Measurements from ENCODE around the gene UCK1. TPM values are rescaled to one million over a fixed set of nuclear protein-coding genes. Genes with fewer than 3 reads are reported as not detected.

UCK1 gene
- total and polyA plus RNA-seq, 2 of the 13 experiments (the other 11 are each of a cell fraction or from before 2014, with no cell fraction given): 11.0 to 24.1 TPM

DNA sequence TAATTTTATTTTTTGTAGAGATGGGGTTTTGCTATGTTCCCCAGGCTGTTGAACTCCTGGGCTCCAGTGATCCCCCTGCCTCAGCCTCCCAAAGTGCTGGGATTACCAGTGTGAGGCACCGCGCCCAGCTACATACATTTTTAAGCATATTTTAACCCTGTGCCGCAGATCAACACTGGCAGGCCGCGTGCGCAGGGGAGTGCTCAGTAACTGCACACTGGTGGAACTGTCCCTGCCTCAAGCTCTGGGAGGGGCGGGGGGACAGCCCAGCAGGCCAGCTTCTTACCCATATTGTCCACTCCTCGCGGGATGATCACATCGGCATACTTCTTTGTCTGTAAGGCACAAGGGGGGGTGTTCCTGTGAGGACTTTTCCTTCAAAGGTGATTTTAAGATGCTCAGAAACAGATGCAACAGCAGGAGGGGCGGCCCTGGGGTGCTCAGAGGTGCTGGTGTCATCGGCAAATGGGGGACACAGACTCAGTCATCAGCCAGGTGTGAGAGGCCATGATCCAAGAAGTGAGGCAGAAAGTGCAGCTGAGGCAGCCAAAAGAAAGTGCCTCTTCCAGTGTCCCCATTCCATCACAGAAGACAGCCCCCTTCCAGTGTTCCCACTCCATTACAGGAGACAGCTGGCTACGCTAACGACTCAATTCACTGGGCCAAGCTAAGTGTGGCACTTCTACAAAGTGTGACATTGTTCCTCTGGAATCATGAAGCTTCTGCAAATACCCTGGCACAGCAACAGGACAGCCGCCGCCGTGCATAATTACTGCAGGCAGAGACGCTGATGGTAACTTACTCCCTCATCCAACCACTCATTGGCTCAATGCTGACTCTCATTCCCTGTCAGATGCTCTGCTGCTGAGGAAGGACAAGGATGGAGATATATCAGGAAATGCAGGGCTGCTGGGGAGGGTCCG is 5.2 kb downstream of the UCK1 start (continued):
- TF ChIP-seq PAF1 (CRISPR knock-in tag; IDR thresholded peaks at IDR 0.05): no peak

DNA sequence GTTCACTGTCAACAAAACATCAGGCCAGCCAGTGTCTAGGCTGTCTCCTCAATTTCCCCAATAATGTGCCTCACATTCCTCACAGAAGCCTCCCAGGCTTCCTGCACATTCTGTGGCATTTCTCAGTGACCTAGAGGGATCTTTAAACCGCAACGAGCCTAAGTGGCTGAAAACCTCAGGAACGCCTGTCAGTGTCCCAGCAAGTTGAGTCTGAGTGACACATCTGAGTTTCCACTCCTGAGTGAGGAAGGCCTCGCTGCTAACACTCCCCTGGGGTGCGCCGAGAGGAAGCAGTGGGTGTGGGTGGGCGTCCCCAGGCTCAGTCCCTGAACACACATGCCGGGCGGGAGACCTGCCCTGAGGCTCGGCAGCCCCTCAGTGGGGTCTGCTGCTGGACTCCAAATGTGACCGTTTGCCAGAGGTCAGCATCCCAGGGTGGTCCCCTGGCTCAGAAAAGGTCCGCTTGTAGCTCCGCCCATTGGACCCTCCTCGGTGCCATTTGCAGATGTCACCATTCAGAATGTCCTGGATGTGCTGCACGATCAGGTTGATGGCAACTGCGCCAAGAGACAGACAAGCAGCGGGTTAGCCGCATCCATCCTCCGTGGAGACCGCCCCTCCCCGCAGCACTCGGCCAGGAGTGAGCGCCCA is 6.3 kb downstream of the UCK1 start:
- Histone ChIP-seq H3K4me2 (ENCODE audit: low read depth, low read length) (no peak overlapping the region), H3K9ac (ENCODE audit: insufficient read depth, low read depth, low read length) (no peak overlapping the region), H3K4me3 (replicated peaks in 1 of 3; ENCODE audit: insufficient read depth in 1 of 3, low read depth in 2 of 3, low read length in 3 of 3) (no peak overlapping the region), H3K4me1 (ENCODE audit: insufficient read depth, low read length) (peaks cover 5% of the 10 kb centered on the region), H4K20me1 (ENCODE audit: insufficient read depth, low read length) (no peaks in the 10 kb centered on the region), H3K27me3 (ENCODE audit: control insufficient read depth in 1 of 2, insufficient read depth in 2 of 2, low read length in 2 of 2) (no peaks in the 10 kb centered on the region), H2AFZ (ENCODE audit: low read length) (no peak overlapping the region), H3K36me3 (replicated peaks in 1 of 2; ENCODE audit: control insufficient read depth in 1 of 2, insufficient read depth in 2 of 2, low read length in 2 of 2) (peaks cover 16 to 44% of the 10 kb centered on the region in 2 experiments; a peak in 4 of 5 replicates), H3K27ac (ENCODE audit: extremely low read length, insufficient read depth, low read length) (no peak overlapping the region), H3K9me3 (ENCODE audit: low read length) (no peaks in the 10 kb centered on the region), H3K79me2 (ENCODE audit: insufficient read depth, low read length) (no peaks in the 10 kb centered on the region)
- FAIRE-seq (no peak), ATAC-seq (no peak), DNase-seq (ENCODE audit: low spot score) (no peak)
- BruUV-seq (replicated peaks): no TSS peak
- ChIA-PET POLR2A (no interaction called here), CTCF (ENCODE audit: low intra/inter-chr PET ratio, low total read pairs) (no interaction called here)
- TF ChIP-seq AGO2 (optimal IDR thresholded peaks at IDR 0.05; ENCODE audit: low read depth, low read length) (peak; percentile 42), POLR2G (IDR thresholded peaks at IDR 0.05; ENCODE audit: low read depth, low read length) (0 out of 2 replicates have a peak, but pooled peaks have one; percentile 2), ZNF343 (CRISPR knock-in tag; IDR thresholded peaks at IDR 0.05) (no peak)
- intact Hi-C loops (cut with micrococcal nuclease; ENCODE audit: unreplicated experiment): no loop called here
- WGBS (ENCODE audit: low lambda C conversion rate): 100% methylated on average over 3 of the region's 23 CpGs
- in situ Hi-C loops (cut with HindIII; ENCODE audit: extremely low pct_ligation_motif_present, low pct_unique_long_range_greater_than_20kb): no loop called here

All from HepG2 (cell line).